Psoas muscle (tissue), 8 donors: ENCODE measurements around the gene PPP1R16B. TPM values are rescaled to one million over a fixed set of nuclear protein-coding genes. Genes with fewer than 3 reads are reported as not detected.

Experiments
- ATAC-seq, 4 donors: fragments of 200-7000 bp; cut with Tn5 transposase; one replicate each; pipeline ENCODE4 v1.9.1; 2020; ENCODE audit warnings: moderate library complexity in 3 of 4, mild to moderate bottlenecking in 2 of 4
- DNase-seq, 2 donors: peaks; one replicate each; pipeline ENCODE4 v3.0.0-alpha.2; 2020
- H3K27ac ChIP-seq: fragments of 200-600 bp; one replicate; pipeline ENCODE4 v1.8.0; 2022
- H3K27me3 ChIP-seq, 3 donors: fragments of 200-600 bp in 1 of 3; one replicate each; pipeline versions ENCODE4 v1.6.1 to v1.8.0; 2013 to 2022; ENCODE audit warnings: low read length in 2 of 3, mild to moderate bottlenecking in 2 of 3, moderate library complexity in 1 of 3; ENCODE audit not compliant: insufficient read depth in 3 of 3
- H3K36me3 ChIP-seq, 2 donors: fragments of 200-600 bp in 1 of 2; one replicate each; pipeline versions ENCODE4 v1.6.1 to v1.8.0; 2013 to 2022; ENCODE audit warnings: low read depth in 1 of 2, mild to moderate bottlenecking in 1 of 2, moderate library complexity in 1 of 2; ENCODE audit not compliant: insufficient read depth in 1 of 2
- H3K4me1 ChIP-seq: fragments of 200-600 bp; one replicate; pipeline ENCODE4 v1.8.0; 2022
- H3K4me3 ChIP-seq: fragments of 200-600 bp; one replicate; pipeline ENCODE4 v1.8.0; 2022; ENCODE audit warnings: mild to moderate bottlenecking
- H3K9me3 ChIP-seq: fragments of 200-600 bp; one replicate; pipeline ENCODE4 v1.8.0; 2022
- WGBS, 3 donors: extraction: QIAGEN DNeasy Blood & Tissue Kit; methylation state at CpG; one replicate each; pipeline versions ENCODE4 v1.1.6 to v1.1.7; 2013; 5-methylcytosine and 5-hydroxymethylcytosine counted together
- intact Hi-C, 2 donors: fragments of 100-400 bp; cut with DNase I; formaldehyde crosslinking; loops; one replicate each; pipeline versions ENCODE4 v1.11.0 to v1.14.2; 2022
- polyA plus RNA-seq, 3 donors: library from polyadenylated mRNA; stranded (reverse); fragments of 200-250 nt; gene quantifications; one replicate each; pipeline ENCODE4 v1.2.3, GENCODE V29; 2013
- total RNA-seq, 4 donors: library from RNA; stranded (reverse); fragmentation: NEBNext Ultra II Directional in 2 of 4; extraction: Animal tissue kit (Norgen Biotek cat#: 25700) in 2 of 4; gene quantifications; one replicate each; pipeline versions ENCODE4 v1.2.1 to v1.2.4, GENCODE V29; 2021 to 2023
- TF ChIP-seq, protein P1 (sequence below): fragments of 200-600 bp; IDR thresholded peaks from one replicate; pipeline ENCODE4 v1.8.0; 2022; ENCODE audit warnings: antibody characterized with exemption
- donor health status: healthy with polysubstance abuse.
- donor health status: DM: no; HTN: no; CAD: no; lungs with moderate emphysema.
- donor health status: Bipolar disorder and iron deficiency.
- donor health status: healthy.
- donor health status: DM: yes; HTN: yes; CAD: no.
- donor health status: DM: no; HTN: no; CAD: no.
- donor health status: DM: no; HTN: no; CAD: no.
- donor health status: DM: yes; HTN: yes; CAD: no.

PPP1R16B gene
- total and polyA plus RNA-seq, 7 donors, result 1.6 to 5.2 (median 4.1) TPM

DNA sequence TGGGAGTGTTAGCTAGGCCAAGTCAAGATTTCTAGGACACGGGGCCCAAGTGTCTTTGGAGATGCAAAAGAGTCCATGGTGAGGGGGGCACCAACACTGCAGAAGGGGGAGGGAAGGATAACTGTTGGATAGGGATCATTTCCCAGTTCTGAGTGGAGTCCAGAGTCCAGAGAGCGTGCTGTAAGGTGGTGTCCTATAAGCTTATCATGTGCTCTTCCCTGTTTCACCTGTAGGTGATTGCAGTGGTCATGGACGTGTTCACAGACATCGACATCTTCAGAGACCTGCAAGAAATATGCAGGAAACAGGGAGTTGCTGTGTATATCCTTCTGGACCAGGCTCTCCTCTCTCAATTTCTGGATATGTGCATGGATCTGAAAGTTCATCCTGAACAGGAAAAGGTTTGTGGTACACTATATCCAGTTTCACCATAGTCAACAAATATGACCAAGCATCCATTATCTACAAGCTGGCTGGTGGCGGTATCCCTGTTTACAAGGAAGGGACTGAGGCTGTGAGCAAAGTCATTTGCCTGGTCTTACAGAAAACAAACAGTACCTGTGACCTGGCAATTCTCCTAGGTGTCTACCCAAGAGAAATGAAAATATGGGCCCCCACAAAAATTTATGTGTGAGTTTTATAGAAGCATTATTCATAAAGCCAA is 136.4 kb downstream of the PPP1R16B start:
- Histone ChIP-seq H3K36me3 (no peaks in the 10 kb centered on the region), H3K4me1 (no peaks in the 10 kb centered on the region), H3K27me3 (no peaks in the 10 kb centered on the region), H3K27ac (no peak overlapping the region), H3K9me3 (no peaks in the 10 kb centered on the region), H3K4me3 (no peak overlapping the region)
- ATAC-seq, result no peak
- intact Hi-C loops, result no loop called here
- DNase-seq, result no peak
- TF ChIP-seq, protein P1, sequence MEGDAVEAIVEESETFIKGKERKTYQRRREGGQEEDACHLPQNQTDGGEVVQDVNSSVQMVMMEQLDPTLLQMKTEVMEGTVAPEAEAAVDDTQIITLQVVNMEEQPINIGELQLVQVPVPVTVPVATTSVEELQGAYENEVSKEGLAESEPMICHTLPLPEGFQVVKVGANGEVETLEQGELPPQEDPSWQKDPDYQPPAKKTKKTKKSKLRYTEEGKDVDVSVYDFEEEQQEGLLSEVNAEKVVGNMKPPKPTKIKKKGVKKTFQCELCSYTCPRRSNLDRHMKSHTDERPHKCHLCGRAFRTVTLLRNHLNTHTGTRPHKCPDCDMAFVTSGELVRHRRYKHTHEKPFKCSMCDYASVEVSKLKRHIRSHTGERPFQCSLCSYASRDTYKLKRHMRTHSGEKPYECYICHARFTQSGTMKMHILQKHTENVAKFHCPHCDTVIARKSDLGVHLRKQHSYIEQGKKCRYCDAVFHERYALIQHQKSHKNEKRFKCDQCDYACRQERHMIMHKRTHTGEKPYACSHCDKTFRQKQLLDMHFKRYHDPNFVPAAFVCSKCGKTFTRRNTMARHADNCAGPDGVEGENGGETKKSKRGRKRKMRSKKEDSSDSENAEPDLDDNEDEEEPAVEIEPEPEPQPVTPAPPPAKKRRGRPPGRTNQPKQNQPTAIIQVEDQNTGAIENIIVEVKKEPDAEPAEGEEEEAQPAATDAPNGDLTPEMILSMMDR, result no peak
- 95 to 96% (median 96%) methylated on average over 5 of the region's 5 CpGs for WGBS, 3 donors

DNA sequence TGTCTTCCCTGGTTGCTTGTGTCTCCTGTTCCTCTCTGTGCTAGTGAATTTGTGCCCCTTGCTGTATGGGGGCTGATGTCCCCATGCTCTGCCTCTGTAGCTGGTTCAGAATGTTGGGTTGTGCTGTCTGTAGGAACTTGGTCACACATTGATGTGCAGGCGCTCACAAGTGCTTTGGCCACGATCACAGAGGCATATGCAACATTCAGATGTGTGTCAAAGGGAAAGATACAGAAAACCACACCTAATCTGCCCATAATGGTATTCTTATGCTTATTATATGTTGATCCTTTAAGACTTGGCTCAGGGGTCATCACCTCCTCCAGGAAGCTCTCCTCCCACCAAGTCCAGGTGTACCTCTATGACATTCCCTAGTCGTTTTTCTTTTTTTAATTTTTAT is 139.5 kb downstream of the PPP1R16B start:
- WGBS, 3 donors, result 79 to 98% (median 94%) methylated on average over 3 of the region's 3 CpGs
- no peaks in the 10 kb centered on the region for H3K27me3 ChIP-seq
- H3K9me3 ChIP-seq, result no peaks in the 10 kb centered on the region
- H3K27ac ChIP-seq, result no peak overlapping the region
- ATAC-seq, result no peak
- H3K4me3 ChIP-seq, result no peak overlapping the region
- TF ChIP-seq, protein P1, result no peak
- intact Hi-C loops, result no loop called here
- no peaks in the 10 kb centered on the region for H3K4me1 ChIP-seq
- no peaks in the 10 kb centered on the region for H3K36me3 ChIP-seq
- DNase-seq, result no peak

DNA sequence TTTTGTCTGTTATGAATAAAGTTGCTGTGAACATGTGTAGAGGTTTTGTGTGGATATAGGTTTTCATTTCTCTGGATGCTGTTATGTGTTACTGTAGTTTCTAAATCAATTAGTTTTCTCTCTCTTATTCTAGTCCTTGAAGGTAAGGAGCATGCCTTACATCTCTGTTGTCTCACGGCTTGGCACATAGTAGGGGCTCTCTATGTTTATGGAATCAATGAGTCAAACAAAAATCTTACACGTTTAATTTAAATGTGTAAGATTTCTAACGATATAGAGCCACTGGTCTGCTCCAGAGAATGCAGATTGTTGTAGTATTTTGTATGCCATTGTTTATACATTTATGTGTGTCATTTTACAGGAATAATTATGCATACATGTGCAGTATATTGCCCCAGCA is 141.3 kb downstream of the PPP1R16B start:
- DNase-seq, result no peak
- Histone ChIP-seq H3K4me3 (no peak overlapping the region), H3K27me3 (no peaks in the 10 kb centered on the region), H3K9me3 (no peaks in the 10 kb centered on the region), H3K27ac (no peak overlapping the region), H3K36me3 (no peaks in the 10 kb centered on the region), H3K4me1 (no peaks in the 10 kb centered on the region)
- intact Hi-C loops, result no loop called here
- WGBS, 3 donors, result 92 to 95% (median 95%) methylated on average over 3 of the region's 3 CpGs
- no peak for ATAC-seq
- TF ChIP-seq, protein P1, result no peak

DNA sequence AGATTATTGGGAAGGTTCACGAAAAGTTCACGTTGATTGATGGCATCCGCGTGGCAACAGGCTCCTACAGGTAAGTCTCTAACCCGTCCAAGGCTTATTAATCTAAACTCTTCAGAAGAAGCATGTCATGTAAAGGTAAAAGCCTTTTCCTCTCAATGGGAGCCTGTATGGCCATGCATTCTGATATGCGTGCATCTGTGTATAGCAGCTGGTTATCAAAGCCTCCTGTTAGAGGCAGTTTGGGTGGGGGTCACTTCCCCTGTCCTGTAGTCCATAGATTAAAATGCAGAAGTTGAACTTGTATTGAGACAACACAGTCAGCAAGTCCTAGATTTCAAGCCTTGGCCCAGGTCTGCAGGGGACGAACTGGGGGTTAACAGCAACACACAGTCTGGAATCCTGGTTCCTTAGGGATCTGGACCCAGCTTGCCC is 142.4 kb downstream of the PPP1R16B start:
- 75 to 85% (median 83%) methylated on average over 7 of the region's 7 CpGs for WGBS, 3 donors
- H3K4me3 ChIP-seq, result no peak overlapping the region
- no peak overlapping the region for H3K27ac ChIP-seq
- ATAC-seq (no peak), DNase-seq (no peak)
- no peaks in the 10 kb centered on the region for H3K9me3 ChIP-seq
- H3K36me3 ChIP-seq, result no peaks in the 10 kb centered on the region
- intact Hi-C loops, result no loop called here
- H3K4me1 ChIP-seq, result no peaks in the 10 kb centered on the region
- TF ChIP-seq, protein P1, result no peak
- H3K27me3 ChIP-seq, result no peaks in the 10 kb centered on the region

DNA sequence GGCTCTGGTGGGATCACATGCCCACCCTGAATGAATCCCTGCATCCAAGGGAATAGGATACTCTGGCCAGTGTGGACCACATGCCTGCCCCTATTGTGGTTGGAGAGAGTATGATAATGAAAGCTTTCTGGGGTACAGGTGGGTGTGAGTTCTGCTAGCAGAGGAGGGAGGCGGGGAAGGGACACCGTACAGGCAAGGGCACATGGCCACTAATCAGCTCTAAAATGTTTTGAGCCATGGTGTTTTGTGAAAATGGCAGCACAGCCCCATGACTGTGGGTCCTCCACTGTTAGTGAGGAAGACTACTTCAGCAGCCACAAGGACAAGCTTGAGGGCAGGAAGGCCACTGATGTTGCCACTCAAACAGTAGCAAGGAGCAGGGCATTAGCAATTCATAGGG is 144.8 kb downstream of the PPP1R16B start:
- no peak for ATAC-seq
- Histone ChIP-seq H3K27ac (no peak overlapping the region), H3K9me3 (no peaks in the 10 kb centered on the region), H3K36me3 (no peaks in the 10 kb centered on the region), H3K4me3 (no peak overlapping the region), H3K4me1 (no peaks in the 10 kb centered on the region), H3K27me3 (no peaks in the 10 kb centered on the region)
- DNase-seq, result no peak
- TF ChIP-seq, protein P1, result no peak
- intact Hi-C loops, result no loop called here
- WGBS, 3 donors, result 81 to 98% (median 98%) methylated on average over 2 of the region's 2 CpGs
